ENCODE data around the gene COASY.

The COASY gene

DNA sequence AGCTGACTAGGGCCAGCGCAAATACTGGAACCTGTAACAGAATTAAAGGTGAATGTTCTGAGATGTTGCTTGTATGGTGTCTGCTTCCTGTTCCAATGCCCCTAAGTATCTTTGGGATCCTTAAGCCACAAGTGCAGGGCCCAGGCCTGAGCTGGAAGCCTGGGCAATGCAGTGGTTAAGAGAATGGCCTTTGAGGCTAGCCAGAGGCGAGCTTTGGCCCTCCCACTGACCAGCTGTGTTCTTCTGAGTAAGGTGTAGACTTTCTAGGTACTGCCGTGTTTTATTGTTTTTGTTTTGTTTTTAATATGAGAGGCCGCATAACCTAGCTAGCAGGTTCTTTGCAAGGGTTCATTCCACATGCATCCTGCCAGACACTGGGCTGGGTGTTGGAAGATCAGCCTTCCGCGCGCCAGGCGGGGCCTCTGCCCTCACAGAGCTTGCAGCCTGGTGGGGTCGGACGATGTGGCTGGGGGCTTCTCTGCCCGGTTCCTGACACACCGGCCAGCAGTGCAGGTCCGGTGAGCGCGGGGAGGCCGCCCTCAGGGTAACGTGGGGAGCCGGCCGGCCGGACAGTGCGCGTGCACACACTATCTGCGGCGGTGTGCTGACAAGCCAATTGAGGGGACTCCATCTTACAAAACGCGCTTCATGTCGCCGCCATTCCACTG lies 4.4 kb downstream of the COASY start:
- no peak for DNase-seq
- in situ Hi-C loops (cut with MboI; ENCODE audit: low pct_unique_long_range_greater_than_20kb, low sequenced_read_pairs): no loop called here

DNA sequence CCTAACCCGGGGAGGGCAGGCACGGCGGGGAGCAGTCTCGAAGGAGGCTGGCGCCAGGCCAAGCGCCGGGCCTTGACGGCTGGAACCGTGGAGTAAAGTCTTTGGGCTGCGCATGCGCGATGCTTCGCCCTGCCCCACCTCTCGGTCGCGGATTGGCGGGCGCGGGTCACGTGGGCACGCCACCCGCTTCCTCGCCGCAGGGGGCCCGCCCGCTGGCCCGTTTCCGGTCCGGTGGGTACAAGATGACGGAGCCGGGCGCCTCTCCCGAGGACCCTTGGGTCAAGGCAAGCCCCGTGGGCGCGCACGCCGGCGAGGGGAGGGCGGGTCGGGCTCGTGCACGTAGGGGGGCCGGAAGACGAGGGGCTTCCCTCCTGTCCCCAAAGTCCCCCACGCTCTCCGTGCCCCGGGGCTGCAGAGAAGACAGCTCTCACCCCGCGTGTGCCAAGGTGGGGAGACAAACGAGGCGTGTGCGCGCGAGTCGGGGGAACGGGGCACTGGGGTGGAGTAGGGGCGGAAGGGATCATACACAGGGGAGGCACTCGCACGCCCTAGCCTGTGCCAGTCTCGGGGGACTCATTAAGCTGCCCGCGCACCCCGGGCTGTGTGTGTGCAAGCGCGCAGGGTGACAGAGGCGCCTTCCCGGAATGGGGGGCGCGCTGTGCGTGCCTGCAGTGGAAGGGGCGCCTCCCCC lies 5.1 kb downstream of the COASY start, which contains the start of gene MLX:
TSS of gene MLX (plus strand) at position 218 of the 691 bp plus-strand sequence. CDS start at position 243, 25 bp downstream.
- peak; percentile 87 for DNase-seq
- in situ Hi-C loops (cut with MboI; ENCODE audit: low pct_unique_long_range_greater_than_20kb, low sequenced_read_pairs): no loop called here

DNA sequence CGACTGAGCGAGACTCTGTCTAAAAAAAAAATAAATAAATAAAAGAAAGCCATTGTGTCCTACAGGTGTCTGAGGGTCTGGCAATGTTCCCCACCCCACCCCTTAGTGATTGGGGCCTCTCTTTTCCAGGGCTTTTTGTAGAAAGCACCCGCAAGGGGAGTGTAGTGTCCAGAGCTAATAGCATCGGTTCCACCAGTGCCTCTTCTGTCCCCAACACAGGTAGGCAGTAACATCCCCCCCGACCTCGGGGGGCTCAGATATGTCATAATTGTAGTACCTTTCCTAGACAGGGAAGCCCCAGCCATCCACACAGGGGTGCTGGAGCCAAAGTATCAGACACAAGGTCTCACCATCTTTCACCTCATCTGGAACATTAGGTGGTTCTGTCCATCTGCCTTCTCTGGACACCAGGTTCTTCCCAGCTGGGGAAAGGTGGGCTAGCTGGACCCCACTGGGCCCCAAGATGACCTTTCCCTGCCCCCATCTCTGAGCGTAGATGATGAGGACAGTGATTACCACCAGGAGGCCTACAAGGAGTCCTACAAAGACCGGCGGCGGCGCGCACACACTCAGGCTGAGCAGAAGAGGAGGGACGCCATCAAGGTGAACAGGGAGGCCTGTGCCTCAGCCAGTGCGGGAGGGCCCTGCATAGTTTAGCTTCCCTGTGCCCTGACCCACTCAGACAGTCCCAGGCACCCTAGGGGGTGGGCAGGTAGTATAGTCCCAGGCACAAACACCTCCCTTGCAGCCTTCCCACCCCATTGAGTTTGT lies 6.6 kb downstream of the COASY start:
- in situ Hi-C loops (cut with MboI; ENCODE audit: low pct_unique_long_range_greater_than_20kb, low sequenced_read_pairs): no loop called here
- no peak for DNase-seq

DNA sequence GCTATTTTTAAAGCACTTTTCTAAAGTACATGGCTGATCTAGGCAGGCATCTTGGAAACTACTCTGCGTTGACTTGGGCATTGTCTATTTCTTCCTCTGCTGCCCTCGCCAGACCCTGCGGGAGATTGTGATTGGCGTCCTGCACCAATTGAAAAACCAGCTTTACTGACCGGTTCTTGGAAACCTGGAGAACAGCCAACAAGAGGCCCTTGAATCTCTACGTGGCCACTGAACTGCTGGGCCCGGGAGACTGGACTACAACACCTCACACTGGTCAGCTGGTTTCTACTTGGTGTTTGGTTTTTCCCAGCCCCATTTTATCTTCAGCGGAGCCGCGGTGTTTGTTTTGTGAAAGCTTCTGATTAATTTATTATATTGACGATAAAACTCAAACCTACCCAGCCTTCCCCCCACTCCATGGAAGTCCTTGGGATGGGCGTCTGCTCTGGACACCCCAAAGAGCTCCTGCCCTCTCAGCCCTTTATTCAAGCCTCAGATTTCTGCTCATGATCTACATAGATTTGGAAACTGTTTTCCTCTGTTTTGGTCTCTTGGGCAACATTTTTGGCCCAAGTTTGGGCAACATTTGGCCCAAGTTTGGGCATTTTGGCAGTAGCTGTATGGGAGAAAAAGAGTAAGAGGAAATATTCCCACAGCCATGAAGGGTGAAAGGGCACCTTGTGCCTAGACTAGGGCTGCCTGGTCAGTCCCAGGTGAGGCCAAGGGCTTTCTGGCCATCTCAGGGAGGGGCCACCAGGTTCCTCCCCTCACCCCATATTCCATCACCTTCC lies 9.7 kb downstream of the COASY start:
- DNase-seq: no peak
- in situ Hi-C loops (cut with MboI; ENCODE audit: low pct_unique_long_range_greater_than_20kb, low sequenced_read_pairs): no loop called here

DNA sequence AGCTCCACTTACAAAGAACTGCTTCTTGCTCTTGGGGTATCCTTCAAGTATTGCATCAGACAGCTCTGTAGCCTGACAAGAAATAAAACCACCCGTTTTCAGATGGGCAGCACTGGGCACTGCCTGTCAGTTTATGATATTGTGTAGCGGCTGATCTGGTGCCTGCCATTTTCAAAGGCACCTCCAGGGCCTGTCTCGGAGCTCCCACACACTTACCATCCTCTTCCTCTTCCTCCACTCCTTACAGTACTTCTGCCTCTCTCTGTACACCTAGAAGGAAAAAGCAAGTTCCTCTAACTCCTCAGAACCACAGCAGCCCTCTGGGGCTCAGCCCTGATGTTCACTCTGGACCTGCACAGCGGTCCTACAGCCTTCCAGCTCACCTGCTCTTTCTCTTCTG lies 11.1 kb downstream of the COASY start:
- in situ Hi-C loops (cut with MboI; ENCODE audit: low pct_unique_long_range_greater_than_20kb, low sequenced_read_pairs): no loop called here
- DNase-seq: peak; percentile 47

DNA sequence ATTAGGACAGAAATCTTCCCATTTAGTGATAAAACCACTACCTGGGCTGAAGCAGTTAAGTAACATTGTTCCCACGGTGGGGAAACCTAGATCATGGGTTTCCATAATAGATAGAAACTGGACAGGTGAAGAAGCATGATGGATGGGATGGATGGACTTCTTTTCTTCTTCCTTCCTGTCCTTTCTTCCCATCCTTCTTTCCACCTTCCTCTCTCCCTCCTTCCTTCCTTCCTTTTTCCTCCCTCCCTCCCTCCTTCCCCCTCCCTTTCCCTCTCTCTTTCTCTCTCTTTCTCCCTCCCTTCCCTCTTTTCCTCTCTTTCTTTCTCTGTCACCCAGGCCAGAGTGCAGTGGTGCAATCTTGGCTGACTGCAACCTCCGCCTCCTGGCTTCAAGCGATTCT lies 12.5 kb downstream of the COASY start:
- in situ Hi-C loops (cut with MboI; ENCODE audit: low pct_unique_long_range_greater_than_20kb, low sequenced_read_pairs): no loop called here
- no peak for DNase-seq

DNA sequence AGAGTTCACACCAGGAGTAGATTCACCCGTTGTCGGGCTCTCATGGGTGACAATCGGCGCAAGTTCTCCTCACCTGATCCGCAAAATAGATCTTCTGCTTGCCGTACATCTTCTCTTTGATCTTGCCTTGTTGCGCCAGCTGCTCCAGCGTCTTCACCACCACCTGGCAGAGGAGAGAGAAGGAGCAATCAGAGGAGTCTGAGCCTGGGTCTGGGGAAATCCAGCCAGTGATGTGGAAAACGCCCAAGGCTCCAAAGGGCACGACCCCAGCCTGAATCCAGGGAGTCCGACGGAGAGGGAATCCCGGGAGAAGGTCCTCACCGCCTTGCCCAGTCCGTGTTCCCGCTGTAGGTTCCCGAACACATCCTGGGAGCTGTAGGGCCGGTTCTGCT lies 15.2 kb downstream of the COASY start:
- DNase-seq: no peak

DNA sequence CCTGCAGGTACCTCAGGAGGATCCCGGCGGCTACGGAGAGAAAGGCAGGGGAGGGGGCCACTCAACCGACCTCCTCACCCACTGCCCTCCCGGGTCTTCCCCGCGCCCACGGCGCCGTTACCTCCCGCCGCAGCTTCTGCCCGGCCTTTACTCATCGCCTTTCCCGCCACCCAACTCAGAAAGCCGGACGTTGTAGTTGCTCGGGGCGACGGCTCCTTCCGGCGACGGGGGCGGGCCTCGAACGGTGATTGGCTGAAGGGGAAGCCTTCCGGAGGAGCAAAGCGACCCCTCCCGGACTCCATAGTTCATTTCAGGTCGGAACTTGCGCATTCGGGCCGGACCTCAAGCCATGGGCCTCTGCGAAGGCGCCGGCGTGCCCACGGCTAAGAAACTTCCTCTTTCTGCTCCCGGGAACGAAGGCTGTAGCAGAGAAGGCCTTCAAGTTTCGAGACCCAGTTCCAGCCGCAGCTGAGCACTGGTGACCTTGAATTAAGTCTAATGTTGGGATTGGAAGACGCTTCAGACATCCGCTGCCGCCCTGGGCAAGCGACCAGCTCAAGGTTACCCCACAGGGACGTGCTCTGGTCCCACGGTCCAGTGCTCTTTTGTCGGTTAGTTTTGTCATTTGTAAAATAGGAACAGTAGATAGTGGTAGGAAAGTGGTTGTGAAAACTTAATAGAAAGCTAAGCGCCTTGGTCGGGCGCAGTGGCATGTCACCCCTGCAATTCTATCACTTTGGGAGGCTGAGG lies 15.8 kb downstream of the COASY start, which contains the start of gene PSMC3IP:
TSS of gene PSMC3IP (minus strand) at position 198 of the 750 bp plus-strand sequence. CDS start at position 155, 43 bp downstream.
- peak; percentile 97 for DNase-seq
- in situ Hi-C loops (cut with MboI; ENCODE audit: low pct_unique_long_range_greater_than_20kb, low sequenced_read_pairs): loop anchor here (25.0 kb wide), 1 partner anchor 360 kb away; no protein-coding TSS in a partner anchor

More for the DNA sequence above, 15.2 kb downstream of the COASY start:
- in situ Hi-C loops (cut with MboI; ENCODE audit: low pct_unique_long_range_greater_than_20kb, low sequenced_read_pairs): loop anchor here (25.0 kb wide), 1 partner anchor 360 kb away; no protein-coding TSS in a partner anchor

DNA sequence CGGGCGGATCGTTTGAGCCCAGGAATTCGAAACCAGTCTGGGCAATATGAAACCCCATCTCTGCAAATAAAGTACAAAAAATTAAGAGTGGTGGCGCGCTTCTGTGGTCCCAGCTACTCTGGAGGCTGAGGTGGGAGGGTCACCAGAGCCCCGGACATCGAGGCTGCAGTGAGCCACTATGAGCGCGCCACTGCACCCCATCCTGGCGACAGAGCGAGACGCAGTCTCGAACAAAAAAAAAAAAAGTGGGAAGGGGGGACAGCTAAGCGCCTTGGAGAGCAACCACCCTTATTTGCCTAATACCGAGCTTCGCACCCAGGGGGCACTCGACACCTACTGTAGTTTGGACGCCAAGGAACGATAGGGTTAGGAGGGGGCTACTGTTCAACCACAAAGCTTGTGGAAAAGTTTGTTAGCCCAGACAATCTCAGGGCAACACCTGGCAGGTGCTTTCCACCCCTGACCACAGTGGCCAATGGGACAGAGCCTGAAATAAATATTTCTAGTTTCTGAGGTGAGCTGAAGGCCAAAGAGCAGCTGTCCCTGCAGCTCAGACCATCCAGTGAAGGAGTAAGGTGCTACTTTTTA lies 16.4 kb downstream of the COASY start:
- DNase-seq: peak; percentile 90
- in situ Hi-C loops (cut with MboI; ENCODE audit: low pct_unique_long_range_greater_than_20kb, low sequenced_read_pairs): loop anchor here (25.0 kb wide), 1 partner anchor 359 kb away; no protein-coding TSS in a partner anchor

DNA sequence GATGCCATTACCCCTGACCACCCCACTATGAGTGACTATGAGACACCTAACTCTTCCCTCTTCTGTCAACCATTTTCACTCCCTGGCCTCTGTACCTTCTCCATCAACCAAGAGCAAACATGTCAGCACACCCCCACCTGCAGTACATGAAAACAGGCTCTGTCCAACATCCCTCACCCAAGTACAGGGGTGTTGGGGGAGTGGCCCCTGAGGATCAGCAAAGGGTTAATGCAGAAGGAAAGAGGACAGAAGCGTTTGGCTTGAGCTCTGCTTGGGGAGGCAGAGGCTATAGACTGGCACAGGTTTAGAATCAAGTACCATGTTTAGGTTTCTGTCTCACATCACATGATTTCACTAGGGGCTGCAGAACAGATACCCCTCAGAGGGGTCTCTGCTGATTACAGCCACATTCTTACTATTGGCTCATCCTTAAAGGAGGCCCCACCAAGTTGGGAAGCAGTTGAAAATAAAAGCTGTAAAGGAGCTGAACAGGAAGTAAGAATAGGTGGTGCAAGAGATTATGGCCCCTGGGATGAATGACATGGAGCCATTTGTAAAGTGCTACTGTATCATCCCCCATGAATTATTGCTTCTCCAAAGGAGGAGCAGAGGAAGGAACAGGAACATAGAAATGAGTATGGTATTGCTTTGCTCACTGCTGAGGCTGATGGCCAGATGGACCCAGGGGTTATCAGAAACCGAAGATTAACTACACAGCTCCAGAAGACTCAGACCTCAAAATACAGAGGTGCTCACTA lies 18.0 kb downstream of the COASY start:
- DNase-seq: peak; percentile 44
- in situ Hi-C loops (cut with MboI; ENCODE audit: low pct_unique_long_range_greater_than_20kb, low sequenced_read_pairs): loop anchor here (25.0 kb wide), 1 partner anchor 357 kb away; no protein-coding TSS in a partner anchor

DNA sequence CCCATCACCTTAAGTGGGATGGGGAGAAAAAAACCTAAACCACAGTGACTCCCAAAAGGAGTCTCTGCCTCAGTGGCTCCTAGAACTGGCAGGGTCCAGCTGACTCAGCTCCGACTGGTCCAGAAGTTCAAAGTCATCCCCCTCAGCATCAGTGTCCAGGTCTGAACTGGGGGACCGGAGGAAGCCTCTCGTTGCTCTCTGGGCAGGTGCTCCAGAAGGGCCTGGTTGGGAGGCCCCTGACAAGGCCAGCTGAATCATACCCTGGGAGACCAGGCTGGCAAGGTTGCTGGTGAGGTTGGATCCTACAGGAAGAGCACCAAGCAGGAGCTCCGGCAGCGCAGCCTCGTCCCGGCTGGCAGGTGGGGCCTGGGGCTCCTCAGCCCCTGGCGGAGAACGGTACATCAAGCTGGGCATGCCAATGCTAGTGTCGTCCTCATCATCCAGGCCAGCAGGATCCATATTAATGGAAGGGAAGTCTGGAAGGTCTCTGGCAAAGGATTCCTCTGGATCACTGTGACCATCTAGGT lies 19.9 kb downstream of the COASY start:
- in situ Hi-C loops (cut with MboI; ENCODE audit: low pct_unique_long_range_greater_than_20kb, low sequenced_read_pairs): loop anchor here (25.0 kb wide), 1 partner anchor 355 kb away; no protein-coding TSS in a partner anchor
- DNase-seq: no peak

DNA sequence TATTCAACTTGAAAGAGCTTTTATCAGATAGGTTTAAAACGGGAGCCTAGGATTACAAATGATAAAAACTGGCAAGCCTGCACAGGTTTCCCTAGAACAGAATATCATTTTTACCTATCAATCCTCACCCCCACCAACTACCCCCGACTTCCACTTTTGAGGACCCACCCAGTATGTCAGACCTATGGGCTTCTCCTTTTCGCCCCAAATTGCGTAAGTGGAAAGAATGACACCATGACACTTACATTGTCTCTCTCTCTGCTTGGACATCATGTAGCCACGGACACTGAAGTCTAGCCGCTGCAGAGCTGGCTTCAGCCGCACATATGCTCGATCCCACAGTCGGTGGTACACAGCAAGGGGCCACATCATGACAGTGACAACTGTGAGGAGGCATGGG lies 22.9 kb downstream of the COASY start:
- DNase-seq: no peak
- in situ Hi-C loops (cut with MboI; ENCODE audit: low pct_unique_long_range_greater_than_20kb, low sequenced_read_pairs): loop anchor here (25.0 kb wide), 1 partner anchor 352 kb away; no protein-coding TSS in a partner anchor

DNA sequence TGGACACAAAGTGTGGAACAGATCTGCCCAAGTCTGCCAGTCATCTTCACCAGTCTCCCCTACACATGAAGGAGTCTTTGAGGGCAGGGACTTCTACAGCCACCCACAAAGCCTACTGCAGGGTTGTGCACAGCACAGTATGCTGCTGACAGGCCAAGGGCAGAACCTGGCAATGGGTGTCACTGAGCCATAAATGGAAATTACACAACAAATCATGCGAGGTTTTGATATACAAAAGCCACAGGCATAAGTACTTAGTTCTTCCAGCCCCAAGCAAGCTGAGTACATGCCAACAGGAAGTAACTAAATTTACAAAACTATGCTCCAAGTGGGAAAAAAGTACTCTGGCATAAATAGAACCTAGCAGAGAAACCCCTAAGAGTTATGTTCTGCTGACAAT lies 23.4 kb downstream of the COASY start:
- in situ Hi-C loops (cut with MboI; ENCODE audit: low pct_unique_long_range_greater_than_20kb, low sequenced_read_pairs): loop anchor here (25.0 kb wide), 1 partner anchor 352 kb away; no protein-coding TSS in a partner anchor
- no peak for DNase-seq

DNA sequence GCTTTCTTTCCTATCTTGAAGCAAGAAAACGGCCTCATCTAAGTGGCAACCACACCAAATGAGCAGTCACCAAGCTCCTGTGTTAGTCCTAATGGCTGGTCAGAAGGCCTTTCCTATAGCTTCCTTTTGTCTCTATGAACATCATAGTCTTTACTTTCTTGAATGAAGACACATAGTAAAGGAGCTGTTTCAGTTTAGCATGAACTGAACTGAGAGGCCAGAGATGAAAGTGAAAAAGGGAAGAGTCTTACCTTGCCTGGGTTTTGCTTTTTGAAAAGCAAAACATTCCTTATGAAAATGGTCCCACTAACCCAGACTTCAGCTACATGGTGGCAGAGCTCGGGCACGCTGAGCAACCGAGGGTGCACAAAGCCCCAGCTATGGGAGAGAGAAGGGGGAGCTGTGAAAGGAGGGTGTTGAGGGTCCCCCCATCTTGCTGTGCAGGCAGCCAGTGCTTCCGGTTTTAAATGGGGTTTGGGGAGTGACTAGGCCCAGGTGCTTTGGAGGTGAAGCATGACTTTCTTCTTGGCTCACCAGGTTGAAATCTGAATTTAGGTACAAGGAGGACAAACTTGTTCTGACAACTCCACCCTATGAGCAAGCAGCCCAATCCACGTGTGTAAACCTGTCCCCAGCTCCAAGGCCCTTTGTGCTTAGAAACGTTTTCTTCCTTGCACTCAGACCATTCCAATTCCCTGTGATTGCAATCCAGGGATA lies 24.7 kb downstream of the COASY start:
- in situ Hi-C loops (cut with MboI; ENCODE audit: low pct_unique_long_range_greater_than_20kb, low sequenced_read_pairs): loop anchor here (25.0 kb wide), 1 partner anchor 351 kb away; no protein-coding TSS in a partner anchor
- no peak for DNase-seq

DNA sequence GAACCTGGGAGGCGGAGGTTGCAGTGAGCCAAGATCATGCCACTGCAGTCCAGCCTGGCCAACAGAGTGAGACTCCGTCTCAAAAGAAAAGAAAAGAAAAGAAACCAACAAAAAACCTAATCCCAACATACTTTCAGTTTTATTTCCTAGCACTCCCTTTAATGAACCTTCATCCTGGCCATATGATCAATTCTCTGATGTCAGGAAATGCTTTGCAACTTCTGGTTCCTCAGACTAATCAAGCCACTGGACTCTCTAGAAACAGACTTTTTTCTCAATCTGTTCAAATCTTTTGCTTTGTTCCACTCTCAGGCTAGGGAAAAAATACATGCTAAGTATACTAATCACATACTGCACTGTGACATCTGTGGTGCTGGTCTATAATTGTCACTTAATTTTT lies 28.9 kb downstream of the COASY start:
- in situ Hi-C loops (cut with MboI; ENCODE audit: low pct_unique_long_range_greater_than_20kb, low sequenced_read_pairs): loop anchor here (25.0 kb wide), 1 partner anchor 346 kb away; no protein-coding TSS in a partner anchor

DNA sequence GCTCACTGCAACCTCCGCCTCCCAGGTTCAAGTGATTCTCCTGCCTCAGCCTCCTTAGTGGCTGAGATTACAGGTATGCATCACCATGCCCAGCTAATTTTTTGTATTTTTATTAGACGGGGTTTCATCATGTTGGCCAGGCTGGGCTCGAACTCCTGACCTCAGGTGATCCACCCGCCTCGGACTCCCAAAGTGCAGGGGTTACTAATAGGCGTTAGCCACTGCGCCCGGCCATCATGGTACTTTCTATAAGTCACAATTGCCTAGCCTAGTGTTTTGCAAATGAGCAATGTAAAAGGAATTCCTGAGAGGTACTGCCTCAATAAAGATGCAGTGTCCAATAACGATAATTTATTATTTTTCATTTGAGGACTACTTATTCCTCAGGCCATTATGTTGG lies 29.5 kb downstream of the COASY start:
- in situ Hi-C loops (cut with MboI; ENCODE audit: low pct_unique_long_range_greater_than_20kb, low sequenced_read_pairs): loop anchor here (25.0 kb wide), 1 partner anchor 346 kb away; no protein-coding TSS in a partner anchor
- no peak for DNase-seq

More for the DNA sequence above, 28.9 kb downstream of the COASY start:
- DNase-seq: no peak

All from KBM-7 (cell line).